Mesothelial cell of epicardium (in vitro differentiated cells): ENCODE results near the gene STARD8. TPM values are rescaled to one million over a fixed set of nuclear protein-coding genes. Genes with fewer than 3 reads are reported as not detected.

Experiments
- DNase-seq, 2 experiments: peaks; one replicate each; pipeline ENCODE4 v3.0.0; 2021; ENCODE audit warnings: low spot score in 2 of 2; ENCODE audit not compliant: unreplicated experiment in 2 of 2
- H3K27ac Mint-ChIP-seq: 2 replicates; pipeline ENCODE4 v1.8.0; 2021; ENCODE audit warnings: mixed read lengths
- H3K27me3 Mint-ChIP-seq: 2 replicates; pipeline ENCODE4 v1.8.0; 2021; ENCODE audit warnings: low read depth, mixed read lengths
- H3K36me3 Mint-ChIP-seq: 2 replicates; pipeline ENCODE4 v1.8.0; 2021; ENCODE audit warnings: mixed read lengths
- H3K4me1 Mint-ChIP-seq: 2 replicates; pipeline ENCODE4 v1.8.0; 2021; ENCODE audit warnings: mixed read lengths
- H3K4me3 Mint-ChIP-seq: 2 replicates; pipeline ENCODE4 v1.8.0; 2021; ENCODE audit warnings: mild to moderate bottlenecking, moderate library complexity, mixed read lengths
- H3K9me3 Mint-ChIP-seq: 2 replicates; pipeline ENCODE4 v1.8.0; 2021; ENCODE audit warnings: mixed read lengths
- CTCF ChIP-seq: fragments of 200-600 bp; sonication (generic); IDR thresholded peaks from one replicate; pipeline ENCODE4 v1.5.0; 2021; ENCODE audit warnings: antibody characterized with exemption; ENCODE audit not compliant: unreplicated experiment
- total RNA-seq: library from RNA; stranded (reverse); gene quantifications from 3 replicates; pipeline ENCODE4 v1.2.1, GENCODE V29; 2021

The STARD8 gene
- total RNA-seq, 1 donor from 2014 or later: 6.4 TPM

- no peak for DNase-seq
- Mint-ChIP-seq H3K4me3 (no peak overlapping the region), H3K27ac (no peak overlapping the region), H3K36me3 (peaks cover 2% of the 10 kb centered on the region), H3K4me1 (no peaks in the 10 kb centered on the region), H3K9me3 (peaks cover 13% of the 10 kb centered on the region), H3K27me3 (no peaks in the 10 kb centered on the region)
- no peak for TF ChIP-seq CTCF
These were observed 69.7 kb downstream of the STARD8 start for GRCh38 chrX:68717196-68717595.

- Mint-ChIP-seq H3K4me3 (no peak overlapping the region), H3K36me3 (peaks cover 2% of the 10 kb centered on the region), H3K9me3 (peaks cover 13% of the 10 kb centered on the region), H3K4me1 (no peaks in the 10 kb centered on the region), H3K27me3 (no peaks in the 10 kb centered on the region), H3K27ac (no peak overlapping the region)
- no peak for TF ChIP-seq CTCF
- DNase-seq: no peak
These were observed 70.4 kb downstream of the STARD8 start for GRCh38 chrX:68717663-68718442.

GRCh38 chrX:68718443-68718820 is 71.0 kb downstream of the STARD8 start:
- no peak overlapping the region for H3K4me3 Mint-ChIP-seq
- DNase-seq: no peak
- no peaks in the 10 kb centered on the region for H3K27me3 Mint-ChIP-seq
- H3K36me3 Mint-ChIP-seq: peaks cover 2% of the 10 kb centered on the region
- H3K27ac Mint-ChIP-seq: no peak overlapping the region
- H3K4me1 Mint-ChIP-seq: no peaks in the 10 kb centered on the region
- peaks cover 13% of the 10 kb centered on the region for H3K9me3 Mint-ChIP-seq
- TF ChIP-seq CTCF: no peak

GRCh38 chrX:68719181-68719903 is 71.9 kb downstream of the STARD8 start:
- no peak overlapping the region for H3K4me3 Mint-ChIP-seq
- no peak for DNase-seq
- H3K27ac Mint-ChIP-seq: no peak overlapping the region
- TF ChIP-seq CTCF: no peak
- H3K4me1 Mint-ChIP-seq: no peaks in the 10 kb centered on the region
- H3K27me3 Mint-ChIP-seq: no peaks in the 10 kb centered on the region
- peaks cover 2% of the 10 kb centered on the region for H3K36me3 Mint-ChIP-seq
- H3K9me3 Mint-ChIP-seq: peaks cover 7% of the 10 kb centered on the region

- Mint-ChIP-seq H3K36me3 (peaks cover 2% of the 10 kb centered on the region), H3K27me3 (no peaks in the 10 kb centered on the region), H3K27ac (no peak overlapping the region), H3K4me1 (no peaks in the 10 kb centered on the region), H3K4me3 (no peak overlapping the region), H3K9me3 (peaks cover 5% of the 10 kb centered on the region)
- TF ChIP-seq CTCF: no peak
- no peak for DNase-seq
These were observed 72.6 kb downstream of the STARD8 start for GRCh38 chrX:68719904-68720614.
